ENCODE measurements around the gene EEF2K. TPM values are rescaled to one million over a fixed set of nuclear protein-coding genes. Genes with fewer than 3 reads are reported as not detected.

The EEF2K gene
- total RNA-seq, 4 donors from 2014 or later: 14.7 to 59.9 (median 26.4) TPM

GRCh38 chr16:22278441-22279230, 72.6 kb downstream of the EEF2K start:
- no peak for TF ChIP-seq CTCF (IDR thresholded peaks at IDR 0.05)
- DNase-seq (ENCODE audit: low spot score): no peak

GRCh38 chr16:22282254-22282892, 76.3 kb downstream of the EEF2K start:
- TF ChIP-seq CTCF (IDR thresholded peaks at IDR 0.05): no peak
- ATAC-seq (ENCODE audit: low FRiP score) (no peak), DNase-seq (ENCODE audit: low spot score) (no peak)

More at GRCh38 chr16:22278441-22279230, 72.6 kb downstream of the EEF2K start:
- no peak for ATAC-seq (ENCODE audit: low FRiP score)

GRCh38 chr16:22284637-22285036, 78.6 kb downstream of the EEF2K start:
- ATAC-seq (ENCODE audit: low FRiP score) (peak; percentile 79), DNase-seq (ENCODE audit: low spot score) (no peak)
- TF ChIP-seq CTCF (IDR thresholded peaks at IDR 0.05): no peak

- ATAC-seq (ENCODE audit: low FRiP score): no peak
- no peak for DNase-seq (ENCODE audit: low spot score)
- TF ChIP-seq CTCF (IDR thresholded peaks at IDR 0.05): no peak
Observed at GRCh38 chr16:22285080-22285479, 79.0 kb downstream of the EEF2K start.

- ATAC-seq (ENCODE audit: low FRiP score): no peak
- no peak for TF ChIP-seq CTCF (IDR thresholded peaks at IDR 0.05)
- DNase-seq (ENCODE audit: low spot score): no peak
Observed at GRCh38 chr16:22291020-22291419, 84.9 kb downstream of the EEF2K start.

- no peak for DNase-seq (ENCODE audit: low spot score)
- no peak for ATAC-seq (ENCODE audit: low FRiP score)
- TF ChIP-seq CTCF (IDR thresholded peaks at IDR 0.05): no peak
Observed at GRCh38 chr16:22291860-22292318, 85.8 kb downstream of the EEF2K start.
